HEK293 (cell line): ENCODE measurements around the gene LHFPL6.

Experiments used
- CTCF ChIA-PET: fragments of 350-600 bp; formaldehyde crosslinking; extraction: SDS; loops from one replicate; lab custom pipeline; 2021; ENCODE audit warnings: antibody characterized with exemption; lab: Yijun Ruan, JAX
- POLR2A ChIA-PET: fragments of 300-600 bp; formaldehyde crosslinking; extraction: SDS; loops from one replicate; lab custom pipeline; 2020; ENCODE audit warnings: antibody characterized with exemption, inconsistent platforms; lab: Yijun Ruan, JAX
- H3K27ac ChIP-seq: fragments of 200-500 bp; sonication (Bioruptor generic); 2 replicates; pipeline ENCODE4 v1.5.1; 2014; ENCODE audit warnings: low read depth, low read length, control low read depth, inconsistent platforms; ENCODE audit errors: extremely low read depth
- H3K36me3 ChIP-seq, 2 experiments: fragments of 200-500 bp in 1 of 2; sonication (Bioruptor generic) in 1 of 2; 1 replicate in 1 of 2; 2 replicates in 1 of 2; pipeline ENCODE4 v1.5.1; 2014 to 2017; ENCODE audit warnings: inconsistent platforms in 2 of 2, low read length in 2 of 2; ENCODE audit not compliant: control insufficient read depth in 2 of 2, insufficient read depth in 1 of 2
- H3K4me1 ChIP-seq: fragments of 200-500 bp; sonication (Bioruptor generic); 2 replicates; pipeline ENCODE4 v1.5.1; 2014; ENCODE audit warnings: mild to moderate bottlenecking, low read length, inconsistent platforms; ENCODE audit not compliant: control insufficient read depth, insufficient read depth
- H3K4me3 ChIP-seq: 2 replicates; pipeline ENCODE4 v1.5.1; 2011; ENCODE audit warnings: low read depth, mild to moderate bottlenecking, control low read depth, low read length, moderate library complexity
- H3K9me3 ChIP-seq: fragments of 200-500 bp; sonication (Bioruptor generic); 2 replicates; pipeline ENCODE4 v1.5.1; 2014; ENCODE audit warnings: low read depth, low read length, inconsistent platforms; ENCODE audit not compliant: control insufficient read depth, insufficient read depth
- EGR2 ChIP-seq: fragments of 450-650 bp; formaldehyde crosslinking; IDR thresholded peaks from 2 replicates; pipeline ENCODE4 v1.5.1; 2016; ENCODE audit warnings: low read depth, missing biosample characterization, missing genetic modification characterization
- MYNN ChIP-seq: fragments of 450-650 bp; formaldehyde crosslinking; IDR thresholded peaks from 2 replicates; pipeline ENCODE4 v1.5.1; 2016; ENCODE audit warnings: missing biosample characterization, missing genetic modification characterization, borderline replicate concordance
- OVOL3 ChIP-seq: fragments of 450-650 bp; formaldehyde crosslinking; IDR thresholded peaks from 2 replicates; pipeline ENCODE4 v1.5.1; 2016; ENCODE audit warnings: missing biosample characterization, missing genetic modification characterization
- REPIN1 ChIP-seq: fragments of 450-650 bp; formaldehyde crosslinking; IDR thresholded peaks from 2 replicates; pipeline ENCODE4 v1.5.1; 2017; ENCODE audit warnings: missing biosample characterization, missing genetic modification characterization, low read depth
- ZFP37 ChIP-seq: fragments of 450-650 bp; formaldehyde crosslinking; IDR thresholded peaks from 2 replicates; pipeline ENCODE4 v1.5.1; 2016; ENCODE audit warnings: missing biosample characterization, missing genetic modification characterization
- ZNF19 ChIP-seq: fragments of 450-650 bp; formaldehyde crosslinking; IDR thresholded peaks from 2 replicates; pipeline ENCODE4; 2016; ENCODE audit warnings: missing biosample characterization, missing genetic modification characterization, low read depth
- ZNF239 ChIP-seq: fragments of 450-650 bp; formaldehyde crosslinking; IDR thresholded peaks from 2 replicates; pipeline ENCODE4 v1.5.1; 2016; ENCODE audit warnings: missing biosample characterization, missing genetic modification characterization
- ZNF366 ChIP-seq: fragments of 450-650 bp; formaldehyde crosslinking; conservative IDR thresholded peaks from 2 replicates; pipeline ENCODE4 v1.5.1; 2016; ENCODE audit warnings: missing biosample characterization, missing genetic modification characterization
- ZNF391 ChIP-seq: fragments of 450-650 bp; formaldehyde crosslinking; IDR thresholded peaks from 2 replicates; pipeline ENCODE4 v1.5.1; 2016; ENCODE audit warnings: low read depth, missing biosample characterization, missing genetic modification characterization, borderline replicate concordance
- ZNF558 ChIP-seq: fragments of 450-650 bp; formaldehyde crosslinking; IDR thresholded peaks from 2 replicates; pipeline ENCODE4 v1.5.1; 2016; ENCODE audit warnings: missing biosample characterization, missing genetic modification characterization
- ZNF585B ChIP-seq: fragments of 450-650 bp; formaldehyde crosslinking; IDR thresholded peaks from 2 replicates; pipeline ENCODE4 v1.5.1; 2016; ENCODE audit warnings: missing biosample characterization, missing genetic modification characterization
- ZNF654 ChIP-seq: fragments of 450-650 bp; formaldehyde crosslinking; IDR thresholded peaks from 2 replicates; pipeline ENCODE4 v1.5.1; 2016; ENCODE audit warnings: low read depth, missing biosample characterization, missing genetic modification characterization
- ZNF658 ChIP-seq: fragments of 450-650 bp; formaldehyde crosslinking; IDR thresholded peaks from 2 replicates; pipeline ENCODE4; 2016; ENCODE audit warnings: missing biosample characterization, missing genetic modification characterization
- ZNF660 ChIP-seq: fragments of 450-650 bp; IDR thresholded peaks from 2 replicates; pipeline ENCODE4 v1.5.1; 2018; ENCODE audit warnings: missing biosample characterization, mild to moderate bottlenecking, missing genetic modification characterization
- ZNF664 ChIP-seq: fragments of 450-650 bp; formaldehyde crosslinking; IDR thresholded peaks from 2 replicates; pipeline ENCODE4 v1.5.1; 2016; ENCODE audit warnings: missing biosample characterization, missing genetic modification characterization
- ZNF670 ChIP-seq: fragments of 450-650 bp; formaldehyde crosslinking; IDR thresholded peaks from 2 replicates; pipeline ENCODE4 v1.5.1; 2016; ENCODE audit warnings: missing biosample characterization, missing genetic modification characterization, low read depth
- ZNF677 ChIP-seq: fragments of 450-650 bp; IDR thresholded peaks from 2 replicates; pipeline ENCODE4 v1.5.0; 2018; ENCODE audit warnings: missing biosample characterization, mild to moderate bottlenecking, missing genetic modification characterization, moderate library complexity
- ZSCAN30 ChIP-seq: fragments of 450-650 bp; IDR thresholded peaks from 2 replicates; pipeline ENCODE4 v1.5.1; 2018; ENCODE audit warnings: missing biosample characterization, mild to moderate bottlenecking, missing genetic modification characterization, moderate library complexity
- TF ChIP-seq, protein P1 (sequence below): sonication (generic); formaldehyde crosslinking; IDR thresholded peaks from 2 replicates; pipeline ENCODE4 v1.8.1; 2022; ENCODE audit warnings: mild to moderate bottlenecking, moderate library complexity, missing genetic modification reagents
- TF ChIP-seq, protein P2 (sequence below): IDR thresholded peaks from 2 replicates; pipeline ENCODE4 v1.6.1; 2011; ENCODE audit warnings: mild to moderate bottlenecking, low read depth, low read length, borderline replicate concordance
- TF ChIP-seq, protein P3 (sequence below): fragments of 450-650 bp; formaldehyde crosslinking; IDR thresholded peaks from 2 replicates; pipeline ENCODE4 v1.5.1; 2016; ENCODE audit warnings: missing biosample characterization, missing genetic modification characterization, borderline replicate concordance
- TF ChIP-seq, protein P4 (sequence below): fragments of 450-650 bp; formaldehyde crosslinking; IDR thresholded peaks from 2 replicates; pipeline ENCODE4 v1.5.1; 2016; ENCODE audit warnings: missing biosample characterization, missing genetic modification characterization

LHFPL6 gene

DNA sequence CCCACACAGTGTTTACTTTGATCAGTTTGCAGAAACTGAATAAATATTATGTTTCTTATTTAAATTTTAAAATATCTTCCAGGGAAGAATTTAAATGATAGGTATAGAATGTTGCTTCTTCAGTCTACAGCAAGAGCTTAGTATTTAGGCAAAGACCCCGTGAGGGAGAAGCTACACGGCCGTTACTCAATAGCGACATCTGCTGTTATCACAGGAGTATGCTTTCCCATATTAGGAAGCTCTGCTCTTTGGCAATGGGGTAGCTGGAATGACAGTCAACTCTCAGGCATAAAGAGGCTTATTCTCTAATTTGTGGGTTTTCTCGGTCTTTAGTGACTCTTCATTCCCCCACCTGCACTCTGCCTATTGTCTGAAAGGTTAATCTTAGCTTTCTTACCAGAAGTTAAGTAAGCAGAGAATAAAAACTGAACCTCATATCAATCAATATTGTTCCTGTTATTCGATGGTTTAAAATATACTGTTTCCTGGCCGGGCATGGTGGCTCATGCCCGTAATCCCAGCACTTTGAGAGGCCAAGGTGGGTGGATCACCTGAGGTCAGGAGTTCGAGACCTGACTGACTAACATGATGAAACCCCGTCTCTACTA lies 13.2 kb upstream of the LHFPL6 start:
- no peak overlapping the region for H3K4me3 ChIP-seq
- H3K9me3 ChIP-seq: no peaks in the 10 kb centered on the region
- ChIA-PET POLR2A (interaction anchor here (0.5 kb wide), 1 partner anchor 1155 kb away, joined by 5 read pairs; no protein-coding TSS in a partner anchor), CTCF (interaction anchor here (0.6 to 2.2 kb wide), 28 partner anchors 10 to 1161 kb away, joined by 3 to 14 read pairs (median 4); partner anchors contain the start of gene COG6)
- no peak overlapping the region for H3K27ac ChIP-seq
- no peak for TF ChIP-seq ZNF366 (tag by site-specific recombination)
- TF ChIP-seq ZNF239: no peak
- TF ChIP-seq ZNF558 (tag by site-specific recombination): no peak
- TF ChIP-seq ZFP37: no peak
- TF ChIP-seq, protein P1, sequence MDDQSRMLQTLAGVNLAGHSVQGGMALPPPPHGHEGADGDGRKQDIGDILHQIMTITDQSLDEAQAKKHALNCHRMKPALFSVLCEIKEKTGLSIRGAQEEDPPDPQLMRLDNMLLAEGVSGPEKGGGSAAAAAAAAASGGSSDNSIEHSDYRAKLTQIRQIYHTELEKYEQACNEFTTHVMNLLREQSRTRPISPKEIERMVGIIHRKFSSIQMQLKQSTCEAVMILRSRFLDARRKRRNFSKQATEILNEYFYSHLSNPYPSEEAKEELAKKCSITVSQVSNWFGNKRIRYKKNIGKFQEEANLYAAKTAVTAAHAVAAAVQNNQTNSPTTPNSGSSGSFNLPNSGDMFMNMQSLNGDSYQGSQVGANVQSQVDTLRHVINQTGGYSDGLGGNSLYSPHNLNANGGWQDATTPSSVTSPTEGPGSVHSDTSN: no peak
- TF ChIP-seq ZNF670 (tag by site-specific recombination): no peak
- TF ChIP-seq REPIN1 (tag by site-specific recombination): no peak
- TF ChIP-seq EGR2 (tag by site-specific recombination): no peak
- no peak for TF ChIP-seq ZNF19
- TF ChIP-seq, protein P2, sequence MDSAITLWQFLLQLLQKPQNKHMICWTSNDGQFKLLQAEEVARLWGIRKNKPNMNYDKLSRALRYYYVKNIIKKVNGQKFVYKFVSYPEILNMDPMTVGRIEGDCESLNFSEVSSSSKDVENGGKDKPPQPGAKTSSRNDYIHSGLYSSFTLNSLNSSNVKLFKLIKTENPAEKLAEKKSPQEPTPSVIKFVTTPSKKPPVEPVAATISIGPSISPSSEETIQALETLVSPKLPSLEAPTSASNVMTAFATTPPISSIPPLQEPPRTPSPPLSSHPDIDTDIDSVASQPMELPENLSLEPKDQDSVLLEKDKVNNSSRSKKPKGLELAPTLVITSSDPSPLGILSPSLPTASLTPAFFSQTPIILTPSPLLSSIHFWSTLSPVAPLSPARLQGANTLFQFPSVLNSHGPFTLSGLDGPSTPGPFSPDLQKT: no peak
- no peak for TF ChIP-seq ZNF677 (tag by site-specific recombination)
- TF ChIP-seq ZNF585B (tag by site-specific recombination): no peak
- TF ChIP-seq ZSCAN30 (tag by site-specific recombination): 0 out of 2 replicates have a peak, but pooled peaks have one; percentile 33
- TF ChIP-seq ZNF658 (tag by site-specific recombination): no peak
- no peak for TF ChIP-seq ZNF664 (tag by site-specific recombination)
- no peak for TF ChIP-seq ZNF391
- TF ChIP-seq, protein P3, sequence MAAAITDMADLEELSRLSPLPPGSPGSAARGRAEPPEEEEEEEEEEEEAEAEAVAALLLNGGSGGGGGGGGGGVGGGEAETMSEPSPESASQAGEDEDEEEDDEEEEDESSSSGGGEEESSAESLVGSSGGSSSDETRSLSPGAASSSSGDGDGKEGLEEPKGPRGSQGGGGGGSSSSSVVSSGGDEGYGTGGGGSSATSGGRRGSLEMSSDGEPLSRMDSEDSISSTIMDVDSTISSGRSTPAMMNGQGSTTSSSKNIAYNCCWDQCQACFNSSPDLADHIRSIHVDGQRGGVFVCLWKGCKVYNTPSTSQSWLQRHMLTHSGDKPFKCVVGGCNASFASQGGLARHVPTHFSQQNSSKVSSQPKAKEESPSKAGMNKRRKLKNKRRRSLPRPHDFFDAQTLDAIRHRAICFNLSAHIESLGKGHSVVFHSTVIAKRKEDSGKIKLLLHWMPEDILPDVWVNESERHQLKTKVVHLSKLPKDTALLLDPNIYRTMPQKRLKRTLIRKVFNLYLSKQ: no peak
- TF ChIP-seq ZNF660: peak; percentile 68; the same call in 1 of the 2 replicates
- TF ChIP-seq OVOL3 (tag by site-specific recombination): no peak
- TF ChIP-seq ZNF654 (tag by site-specific recombination): peak; percentile 72
- no peak for TF ChIP-seq MYNN (tag by site-specific recombination)
- TF ChIP-seq, protein P4, sequence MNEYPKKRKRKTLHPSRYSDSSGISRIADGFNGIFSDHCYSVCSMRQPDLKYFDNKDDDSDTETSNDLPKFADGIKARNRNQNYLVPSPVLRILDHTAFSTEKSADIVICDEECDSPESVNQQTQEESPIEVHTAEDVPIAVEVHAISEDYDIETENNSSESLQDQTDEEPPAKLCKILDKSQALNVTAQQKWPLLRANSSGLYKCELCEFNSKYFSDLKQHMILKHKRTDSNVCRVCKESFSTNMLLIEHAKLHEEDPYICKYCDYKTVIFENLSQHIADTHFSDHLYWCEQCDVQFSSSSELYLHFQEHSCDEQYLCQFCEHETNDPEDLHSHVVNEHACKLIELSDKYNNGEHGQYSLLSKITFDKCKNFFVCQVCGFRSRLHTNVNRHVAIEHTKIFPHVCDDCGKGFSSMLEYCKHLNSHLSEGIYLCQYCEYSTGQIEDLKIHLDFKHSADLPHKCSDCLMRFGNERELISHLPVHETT (tag by site-specific recombination): no peak
- no peaks in the 10 kb centered on the region for H3K36me3 ChIP-seq
- no peaks in the 10 kb centered on the region for H3K4me1 ChIP-seq
